OCI-LY1 (cell line): ENCODE data around the gene LRRFIP2.

Experiments used
- CTCF ChIP-seq: fragments of 200-600 bp; sonication (generic), shearing (Covaris generic); IDR thresholded peaks from 2 replicates; pipeline ENCODE4 v1.5.1; 2017; ENCODE audit warnings: mild to moderate bottlenecking, antibody characterized with exemption, low read length, moderate library complexity, mixed read lengths
- EZH2 ChIP-seq: fragments of 200-600 bp; sonication (generic), shearing (Covaris generic); IDR thresholded peaks from 2 replicates; pipeline ENCODE4 v1.8.0; 2017; ENCODE audit warnings: borderline replicate concordance, mixed run types, mild to moderate bottlenecking, antibody characterized with exemption, low read length, moderate library complexity, mixed read lengths

GRCh38 chr3:37130984-37131859 lies 43.2 kb downstream of the LRRFIP2 start:
- TF ChIP-seq CTCF (no peak), EZH2 (no peak)
